ENCODE data around the gene UBN1.

UBN1 gene

DNA sequence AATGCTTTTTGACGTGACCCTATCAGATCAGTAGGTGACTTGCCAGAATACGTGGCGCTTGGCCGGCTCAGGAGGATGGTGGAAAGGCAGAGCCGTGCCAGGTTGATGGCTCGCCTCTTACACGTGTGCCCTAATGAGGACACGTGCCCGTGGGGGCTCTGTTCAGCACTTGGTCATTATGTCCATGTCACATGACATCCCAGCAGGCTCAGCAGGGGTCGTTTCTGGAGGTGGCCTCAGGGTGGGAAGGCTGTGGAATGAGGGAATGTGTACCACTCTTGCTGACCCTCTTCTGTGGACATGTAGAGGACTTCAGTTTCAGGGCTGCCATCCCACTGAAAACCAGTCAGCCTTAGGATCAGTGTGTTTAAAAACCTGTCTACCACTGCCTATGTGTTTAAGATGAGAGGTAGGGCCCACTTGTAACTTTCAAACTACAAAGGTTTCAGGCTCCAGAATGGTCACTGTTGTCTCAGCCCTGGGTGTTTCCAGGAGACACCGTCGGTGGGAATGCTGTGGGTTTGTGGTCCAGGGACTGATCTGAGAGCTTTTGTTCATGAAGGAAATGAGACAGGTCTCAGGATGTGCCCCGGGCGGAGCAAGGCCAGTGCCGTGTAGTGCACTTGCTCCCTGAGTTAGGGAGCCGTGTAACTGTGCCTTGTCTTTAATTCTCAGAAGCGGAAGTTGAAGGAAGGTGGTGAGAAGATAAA is 12.1 kb downstream of the UBN1 start:
- H3K23ac ChIP-seq (ENCODE audit: low read length): no peak overlapping the region
- no peak overlapping the region for H2AK5ac ChIP-seq (ENCODE audit: low read length)
- H4K5ac ChIP-seq (ENCODE audit: low read length): no peak overlapping the region
- no peak overlapping the region for H3K27ac ChIP-seq (ENCODE audit: low read depth, low read length)
- H3K56ac ChIP-seq (ENCODE audit: low read length): no peak overlapping the region
- no peak overlapping the region for H3K9ac ChIP-seq (ENCODE audit: low read length)
- peaks cover 8% of the 10 kb centered on the region for H3K79me1 ChIP-seq (ENCODE audit: low read length)
- H3K4ac ChIP-seq (ENCODE audit: low read depth, low read length): no peak overlapping the region
- no CpG with 5 or more reads among the region's 17 CpGs for WGBS (ENCODE audit: extremely low coverage, insufficient coverage, low lambda C conversion rate)
- no peak overlapping the region for H2BK5ac ChIP-seq (ENCODE audit: low read length)
- no peaks in the 10 kb centered on the region for H3K4me1 ChIP-seq (ENCODE audit: control insufficient read depth, low read depth, low read length)
- no peaks in the 10 kb centered on the region for H3K27me3 ChIP-seq (ENCODE audit: insufficient read depth, low read length, poor library complexity)
- H2BK120ac ChIP-seq (ENCODE audit: low read depth, low read length): no peak overlapping the region
- no peak overlapping the region for H3K4me2 ChIP-seq (ENCODE audit: low read length)
- peaks cover 22% of the 10 kb centered on the region for H3K36me3 ChIP-seq (ENCODE audit: control insufficient read depth, insufficient read depth, low read length)
- H4K8ac ChIP-seq (ENCODE audit: low read depth, low read length): no peak overlapping the region
- no peak for DNase-seq
- H3K18ac ChIP-seq (ENCODE audit: low read length): no peak overlapping the region
- H3K79me2 ChIP-seq (ENCODE audit: control insufficient read depth, insufficient read depth, low read length): peaks cover 9% of the 10 kb centered on the region
- no peak overlapping the region for H3K4me3 ChIP-seq (ENCODE audit: low read length)
- H2BK15ac ChIP-seq (replicated peaks; ENCODE audit: low read depth): no peak overlapping the region

- no peak overlapping the region for H2BK15ac ChIP-seq (replicated peaks; ENCODE audit: low read depth)
- peaks cover 8% of the 10 kb centered on the region for H3K79me1 ChIP-seq (ENCODE audit: low read length)
- no peak for DNase-seq
- no peak overlapping the region for H4K8ac ChIP-seq (ENCODE audit: low read depth, low read length)
- no peak overlapping the region for H2BK5ac ChIP-seq (ENCODE audit: low read length)
- no CpG with 5 or more reads among the region's 10 CpGs for WGBS (ENCODE audit: extremely low coverage, insufficient coverage, low lambda C conversion rate)
- H3K18ac ChIP-seq (ENCODE audit: low read length): no peak overlapping the region
- H3K4ac ChIP-seq (ENCODE audit: low read depth, low read length): no peak overlapping the region
- peaks cover 10% of the 10 kb centered on the region for H3K79me2 ChIP-seq (ENCODE audit: control insufficient read depth, insufficient read depth, low read length)
- no peak overlapping the region for H3K27ac ChIP-seq (ENCODE audit: low read depth, low read length)
- H3K4me3 ChIP-seq (ENCODE audit: low read length): no peak overlapping the region
- no peak overlapping the region for H3K56ac ChIP-seq (ENCODE audit: low read length)
- H3K23ac ChIP-seq (ENCODE audit: low read length): no peak overlapping the region
- no peak overlapping the region for H2AK5ac ChIP-seq (ENCODE audit: low read length)
- H3K4me1 ChIP-seq (ENCODE audit: control insufficient read depth, low read depth, low read length): no peaks in the 10 kb centered on the region
- no peaks in the 10 kb centered on the region for H3K27me3 ChIP-seq (ENCODE audit: insufficient read depth, low read length, poor library complexity)
- no peak overlapping the region for H2BK120ac ChIP-seq (ENCODE audit: low read depth, low read length)
- no peak overlapping the region for H3K9ac ChIP-seq (ENCODE audit: low read length)
- H3K36me3 ChIP-seq (ENCODE audit: control insufficient read depth, insufficient read depth, low read length): peaks cover 22% of the 10 kb centered on the region
- H3K4me2 ChIP-seq (ENCODE audit: low read length): no peak overlapping the region
- no peak overlapping the region for H4K5ac ChIP-seq (ENCODE audit: low read length)
Measured at GRCh38 chr16:4859900-4860255, 12.6 kb downstream of the UBN1 start.

DNA sequence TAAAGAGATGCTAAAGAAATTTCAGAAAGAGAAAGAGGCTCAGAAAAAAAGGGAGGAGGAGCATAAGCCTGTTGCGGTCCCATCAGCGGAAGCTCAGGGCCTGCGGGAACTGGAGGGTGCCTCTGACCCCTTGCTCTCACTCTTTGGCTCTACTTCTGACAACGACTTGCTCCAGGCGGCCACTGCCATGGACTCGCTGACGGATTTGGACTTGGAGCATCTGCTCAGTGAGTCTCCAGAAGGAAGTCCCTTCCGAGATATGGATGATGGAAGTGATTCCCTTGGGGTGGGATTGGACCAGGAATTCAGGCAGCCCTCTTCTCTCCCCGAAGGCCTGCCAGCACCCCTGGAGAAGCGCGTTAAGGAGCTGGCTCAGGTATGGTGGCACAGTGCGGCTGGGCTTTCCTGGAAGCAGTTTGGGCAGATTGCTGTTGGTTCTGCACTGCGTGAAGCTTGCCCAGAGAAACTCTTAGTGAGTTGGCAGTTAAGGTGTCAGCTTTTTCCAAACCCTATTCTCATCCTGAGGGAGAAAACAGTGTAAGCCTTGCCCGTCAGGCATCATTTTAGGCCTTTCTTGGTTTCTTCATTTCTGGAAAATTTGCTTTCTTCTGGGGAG is 13.6 kb downstream of the UBN1 start:
- Histone ChIP-seq H3K9ac (ENCODE audit: low read length) (no peak overlapping the region), H3K27ac (ENCODE audit: low read depth, low read length) (no peak overlapping the region), H4K8ac (ENCODE audit: low read depth, low read length) (no peak overlapping the region), H3K27me3 (ENCODE audit: insufficient read depth, low read length, poor library complexity) (no peaks in the 10 kb centered on the region), H3K4me1 (ENCODE audit: control insufficient read depth, low read depth, low read length) (no peaks in the 10 kb centered on the region), H3K79me2 (ENCODE audit: control insufficient read depth, insufficient read depth, low read length) (peaks cover 13% of the 10 kb centered on the region), H3K79me1 (ENCODE audit: low read length) (peaks cover 8% of the 10 kb centered on the region), H3K4me3 (ENCODE audit: low read length) (no peak overlapping the region), H3K4ac (ENCODE audit: low read depth, low read length) (no peak overlapping the region), H2BK5ac (ENCODE audit: low read length) (no peak overlapping the region), H3K56ac (ENCODE audit: low read length) (no peak overlapping the region), H3K36me3 (ENCODE audit: control insufficient read depth, insufficient read depth, low read length) (peaks cover 22% of the 10 kb centered on the region), H4K5ac (ENCODE audit: low read length) (no peak overlapping the region), H3K18ac (ENCODE audit: low read length) (no peak overlapping the region), H2BK120ac (ENCODE audit: low read depth, low read length) (no peak overlapping the region), H2BK15ac (replicated peaks; ENCODE audit: low read depth) (no peak overlapping the region), H3K23ac (ENCODE audit: low read length) (no peak overlapping the region), H2AK5ac (ENCODE audit: low read length) (no peak overlapping the region), H3K4me2 (ENCODE audit: low read length) (no peak overlapping the region)
- WGBS (ENCODE audit: extremely low coverage, insufficient coverage, low lambda C conversion rate): no CpG with 5 or more reads among the region's 14 CpGs
- DNase-seq: no peak

DNA sequence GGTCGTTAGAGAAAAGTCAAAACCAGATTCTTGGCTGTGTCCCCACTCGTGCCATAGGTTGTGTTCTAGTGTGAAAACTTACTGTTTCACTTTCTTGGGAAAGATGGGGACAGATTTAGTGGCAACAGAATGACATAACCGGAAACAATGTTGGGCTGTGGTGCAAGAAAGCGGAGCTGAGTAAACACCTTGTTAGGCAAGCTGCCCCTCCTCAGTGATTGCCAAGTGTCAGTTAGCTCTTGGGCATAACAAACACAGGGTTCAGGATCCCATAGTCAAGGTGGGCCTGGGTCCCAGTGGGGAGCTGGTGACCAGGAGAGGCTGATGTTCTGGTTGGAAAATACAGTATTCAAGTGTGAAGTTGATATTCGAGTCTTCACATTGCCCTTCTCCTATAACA is 15.4 kb downstream of the UBN1 start:
- Histone ChIP-seq H3K79me1 (ENCODE audit: low read length) (peaks cover 15% of the 10 kb centered on the region), H3K4me1 (ENCODE audit: control insufficient read depth, low read depth, low read length) (no peaks in the 10 kb centered on the region), H4K8ac (ENCODE audit: low read depth, low read length) (no peak overlapping the region), H3K56ac (ENCODE audit: low read length) (no peak overlapping the region), H3K9ac (ENCODE audit: low read length) (no peak overlapping the region), H3K4ac (ENCODE audit: low read depth, low read length) (no peak overlapping the region), H3K27ac (ENCODE audit: low read depth, low read length) (no peak overlapping the region), H3K79me2 (ENCODE audit: control insufficient read depth, insufficient read depth, low read length) (peaks cover 24% of the 10 kb centered on the region), H2BK120ac (ENCODE audit: low read depth, low read length) (no peak overlapping the region), H3K27me3 (ENCODE audit: insufficient read depth, low read length, poor library complexity) (no peaks in the 10 kb centered on the region), H3K4me3 (ENCODE audit: low read length) (no peak overlapping the region), H2AK5ac (ENCODE audit: low read length) (no peak overlapping the region), H3K36me3 (ENCODE audit: control insufficient read depth, insufficient read depth, low read length) (peaks cover 22% of the 10 kb centered on the region), H2BK15ac (replicated peaks; ENCODE audit: low read depth) (no peak overlapping the region), H3K4me2 (ENCODE audit: low read length) (no peak overlapping the region), H4K5ac (ENCODE audit: low read length) (no peak overlapping the region), H2BK5ac (ENCODE audit: low read length) (no peak overlapping the region), H3K23ac (ENCODE audit: low read length) (no peak overlapping the region), H3K18ac (ENCODE audit: low read length) (no peak overlapping the region)
- no CpG with 5 or more reads among the region's 5 CpGs for WGBS (ENCODE audit: extremely low coverage, insufficient coverage, low lambda C conversion rate)
- DNase-seq: no peak

GRCh38 chr16:4864728-4865127 is 17.4 kb downstream of the UBN1 start:
- peaks cover 12% of the 10 kb centered on the region for H3K36me3 ChIP-seq (ENCODE audit: control insufficient read depth, insufficient read depth, low read length)
- no peaks in the 10 kb centered on the region for H3K27me3 ChIP-seq (ENCODE audit: insufficient read depth, low read length, poor library complexity)
- no peak for DNase-seq
- H4K5ac ChIP-seq (ENCODE audit: low read length): no peak overlapping the region
- H3K27ac ChIP-seq (ENCODE audit: low read depth, low read length): no peak overlapping the region
- no peak overlapping the region for H2BK15ac ChIP-seq (replicated peaks; ENCODE audit: low read depth)
- H3K18ac ChIP-seq (ENCODE audit: low read length): no peak overlapping the region
- no CpG with 5 or more reads among the region's 3 CpGs for WGBS (ENCODE audit: extremely low coverage, insufficient coverage, low lambda C conversion rate)
- no peak overlapping the region for H2BK120ac ChIP-seq (ENCODE audit: low read depth, low read length)
- H2BK5ac ChIP-seq (ENCODE audit: low read length): no peak overlapping the region
- no peak overlapping the region for H2AK5ac ChIP-seq (ENCODE audit: low read length)
- H3K4me1 ChIP-seq (ENCODE audit: control insufficient read depth, low read depth, low read length): no peaks in the 10 kb centered on the region
- no peak overlapping the region for H3K4me2 ChIP-seq (ENCODE audit: low read length)
- H3K79me1 ChIP-seq (ENCODE audit: low read length): peaks cover 21% of the 10 kb centered on the region
- peaks cover 24% of the 10 kb centered on the region for H3K79me2 ChIP-seq (ENCODE audit: control insufficient read depth, insufficient read depth, low read length)
- no peak overlapping the region for H3K4ac ChIP-seq (ENCODE audit: low read depth, low read length)
- no peak overlapping the region for H3K4me3 ChIP-seq (ENCODE audit: low read length)
- H3K23ac ChIP-seq (ENCODE audit: low read length): no peak overlapping the region
- no peak overlapping the region for H4K8ac ChIP-seq (ENCODE audit: low read depth, low read length)
- H3K9ac ChIP-seq (ENCODE audit: low read length): no peak overlapping the region
- no peak overlapping the region for H3K56ac ChIP-seq (ENCODE audit: low read length)
